HCT116 (cell line): Measurements from ENCODE around the gene TRIM61. TPM values are rescaled to one million over a fixed set of nuclear protein-coding genes. Genes with fewer than 3 reads are reported as not detected.

Experiments
- ATAC-seq: fragments of 200-7000 bp; cut with Tn5 transposase; 2 replicates; pipeline ENCODE4 v1.9.1; 2020; ENCODE audit warnings: mild to moderate bottlenecking, moderate library complexity
- BruUV-seq: library from RNA; stranded (reverse); fragments of 400-500 nt; replicated peaks from 2 replicates; lab custom pipeline; 2021; lab: Mats Ljungman, UMichigan
- CTCF ChIA-PET: fragments of 300-600 bp; sonication (Branson Sonifier 250); formaldehyde crosslinking; loops from one replicate; lab custom pipeline; 2021; ENCODE audit warnings: antibody characterized with exemption; lab: Charles Lee
- POLR2A ChIA-PET: fragments of 300-600, 350-600 bp; sonication (Branson Sonifier 250); formaldehyde crosslinking; loops from one replicate; lab custom pipeline; 2021; ENCODE audit warnings: antibody characterized with exemption; lab: Charles Lee
- RAD21 ChIA-PET, 2 experiments: fragments of 300-600 bp; sonication (Branson Sonifier 250); formaldehyde crosslinking; loops; one replicate each; lab custom pipeline; 2023; ENCODE audit warnings: low total read pairs in 2 of 2; ENCODE audit not compliant: uncharacterized antibody in 2 of 2, unreplicated experiment in 2 of 2, low non-redundant PET in 1 of 2; lab: Charles Lee
- DNase-seq: peaks from one replicate; pipeline ENCODE4 v3.0.0-alpha.2; 2010; ENCODE audit warnings: low read depth, low spot score
- H2AFZ ChIP-seq: fragments of 200-600 bp; shearing (Covaris generic), sonication (generic); 2 replicates; pipeline ENCODE4 v1.6.1; 2017; ENCODE audit warnings: low read depth, mixed run types, mixed read lengths, antibody characterized with exemption, low read length; ENCODE audit not compliant: poor library complexity, severe bottlenecking
- H3K27ac ChIP-seq: 2 replicates; pipeline ENCODE4 v1.5.1; 2012; ENCODE audit warnings: low read depth, low read length
- H3K27me3 ChIP-seq: fragments of 200-600 bp; sonication (generic); 2 replicates; pipeline ENCODE4 v1.6.1; 2016; ENCODE audit warnings: mixed run types, low read length, mixed read lengths; ENCODE audit not compliant: insufficient read depth
- H3K36me3 ChIP-seq, 2 experiments: fragments of 200-500 bp in 1 of 2; fragments of 200-600 bp in 1 of 2; sonication (Bioruptor generic) in 1 of 2; sonication (generic) in 1 of 2; 2 replicates each; pipeline versions ENCODE4 v1.5.1 to v1.6.1; 2014 to 2016; ENCODE audit warnings: low read length in 2 of 2, inconsistent platforms in 1 of 2, mixed read lengths in 1 of 2, mixed run types in 1 of 2; ENCODE audit not compliant: insufficient read depth in 2 of 2, control insufficient read depth in 1 of 2
- H3K4me1 ChIP-seq, 2 experiments: fragments of 200-600 bp in 1 of 2; sonication (generic) in 1 of 2; 2 replicates each; pipeline versions ENCODE4 v1.5.1 to v1.6.1; 2012 to 2017; ENCODE audit warnings: low read length in 2 of 2, inconsistent platforms in 1 of 2, mild to moderate bottlenecking in 1 of 2, mixed read lengths in 1 of 2, mixed run types in 1 of 2, moderate library complexity in 1 of 2; ENCODE audit not compliant: insufficient read depth in 2 of 2, control insufficient read depth in 1 of 2
- H3K4me2 ChIP-seq: fragments of 200-600 bp; sonication (generic); 2 replicates; pipeline ENCODE4 v1.6.1; 2017; ENCODE audit warnings: mixed run types, low read length, mixed read lengths
- H3K4me3 ChIP-seq, 2 experiments: fragments of 200-600 bp in 1 of 2; sonication (generic) in 1 of 2; replicated peaks in 1 of 2; 2 replicates each; pipeline ENCODE4 v1.5.1; 2011 to 2016; ENCODE audit warnings: low read length in 2 of 2, control low read depth in 1 of 2, low read depth in 1 of 2, mild to moderate bottlenecking in 1 of 2, mixed read lengths in 1 of 2, mixed run types in 1 of 2
- H3K79me2 ChIP-seq: fragments of 200-600 bp; sonication (generic); 2 replicates; pipeline ENCODE4 v1.6.1; 2017; ENCODE audit warnings: mild to moderate bottlenecking, mixed run types, low read length, moderate library complexity, mixed read lengths; ENCODE audit not compliant: insufficient read depth
- H3K9ac ChIP-seq: fragments of 200-600 bp; sonication (generic); 2 replicates; pipeline ENCODE4 v1.6.1; 2016; ENCODE audit warnings: low read length, mixed read lengths
- H3K9me2 ChIP-seq: fragments of 200-600 bp; sonication (generic), shearing (Covaris generic); 2 replicates; pipeline ENCODE4 v1.6.1; 2017; ENCODE audit warnings: mixed run types, mild to moderate bottlenecking, moderate library complexity; ENCODE audit not compliant: insufficient read depth
- H3K9me3 ChIP-seq, 2 experiments: fragments of 200-500 bp in 1 of 2; fragments of 200-600 bp in 1 of 2; sonication (Bioruptor generic) in 1 of 2; sonication (generic) in 1 of 2; 2 replicates each; pipeline ENCODE4 v1.6.1; 2014 to 2017; ENCODE audit warnings: low read length in 2 of 2, mixed read lengths in 2 of 2, inconsistent platforms in 1 of 2, low read depth in 1 of 2, mild to moderate bottlenecking in 1 of 2, mixed run types in 1 of 2, moderate library complexity in 1 of 2; ENCODE audit not compliant: control insufficient read depth in 1 of 2, insufficient read depth in 1 of 2
- H4K20me1 ChIP-seq: fragments of 200-600 bp; sonication (generic), shearing (Covaris generic); 2 replicates; pipeline ENCODE4 v1.6.1; 2017; ENCODE audit warnings: mixed run types, mild to moderate bottlenecking, moderate library complexity; ENCODE audit not compliant: insufficient read depth
- ATF3 ChIP-seq: IDR thresholded peaks from 2 replicates; pipeline ENCODE4 v1.6.1; 2012
- CBX3 ChIP-seq: IDR thresholded peaks from 2 replicates; pipeline ENCODE4 v1.6.1; 2012; ENCODE audit warnings: low read depth
- CTCF ChIP-seq, 3 experiments: fragments of 200-600 bp in 1 of 3; sonication (generic) in 1 of 3; IDR thresholded peaks in 2 of 3; conservative IDR thresholded peaks in 1 of 3; 2 replicates each; pipeline ENCODE4 v1.5.1; 2012 to 2017; ENCODE audit warnings: low read depth in 2 of 3, low read length in 2 of 3, antibody characterized with exemption in 1 of 3, borderline replicate concordance in 1 of 3, control low read depth in 1 of 3, mild to moderate bottlenecking in 1 of 3, mixed read lengths in 1 of 3, mixed run types in 1 of 3, moderate library complexity in 1 of 3; ENCODE audit not compliant: insufficient read depth in 1 of 3
- ELF1 ChIP-seq: IDR thresholded peaks from 2 replicates; pipeline ENCODE4 v1.6.1; 2012; ENCODE audit warnings: low read depth, borderline replicate concordance
- FOSL1 ChIP-seq: IDR thresholded peaks from 2 replicates; pipeline ENCODE4 v1.6.1; 2012; ENCODE audit warnings: low read depth
- MAX ChIP-seq: IDR thresholded peaks from 2 replicates; pipeline ENCODE4 v1.6.1; 2012
- POLR2AphosphoS5 ChIP-seq: IDR thresholded peaks from 2 replicates; pipeline ENCODE4 v1.6.1; 2011; ENCODE audit warnings: mild to moderate bottlenecking, low read depth, low read length, moderate library complexity
- RAD21 ChIP-seq: IDR thresholded peaks from 2 replicates; pipeline ENCODE4 v1.6.1; 2012; ENCODE audit warnings: low read depth, mild to moderate bottlenecking
- REST ChIP-seq: IDR thresholded peaks from 2 replicates; pipeline ENCODE4 v1.6.1; 2012; ENCODE audit warnings: low read depth
- SP1 ChIP-seq: IDR thresholded peaks from 2 replicates; pipeline ENCODE4 v1.6.1; 2012; ENCODE audit warnings: low read depth
- TCF7L2 ChIP-seq: IDR thresholded peaks from 2 replicates; pipeline ENCODE4 v1.7.0; 2011; ENCODE audit warnings: borderline replicate concordance, inconsistent platforms; ENCODE audit not compliant: insufficient read depth, insufficient read length; ENCODE audit errors: extremely low read depth
- ZBTB33 ChIP-seq: IDR thresholded peaks from 2 replicates; pipeline ENCODE4 v1.6.1; 2011; ENCODE audit warnings: mild to moderate bottlenecking, low read length, moderate library complexity; ENCODE audit not compliant: insufficient replicate concordance; ENCODE audit errors: extremely low read depth
- ZFX ChIP-seq: fragments of 450-650 bp; IDR thresholded peaks from 2 replicates; pipeline ENCODE4 v1.6.1; 2017
- ZNF274 ChIP-seq: fragments of 200-500 bp; sonication (Bioruptor generic); IDR thresholded peaks from 2 replicates; pipeline ENCODE4 v1.6.1; 2014; ENCODE audit warnings: mild to moderate bottlenecking, low read depth, low read length, inconsistent platforms
- intact Hi-C: fragments of 100-400 bp; cut with micrococcal nuclease; formaldehyde crosslinking; loops from 2 replicates; pipeline ENCODE4 v1.10.0; 2022
- total RNA-seq: library from RNA; stranded (reverse); gene quantifications from one replicate; pipeline ENCODE4 v1.2.1, GENCODE V29; 2021; ENCODE audit not compliant: unreplicated experiment

TRIM61 gene
- total RNA-seq, 1 experiment from 2014 or later = 0.15 TPM

GRCh38 chr4:165009493-165010227 is 32.2 kb upstream of the TRIM61 start:
- Histone ChIP-seq H3K4me1 (no peaks in the 10 kb centered on the region), H3K4me3 (no peak overlapping the region), H3K36me3 (no peaks in the 10 kb centered on the region), H3K9me2 (no peaks in the 10 kb centered on the region), H4K20me1 (no peaks in the 10 kb centered on the region), H3K9ac (no peak overlapping the region), H3K4me2 (no peak overlapping the region), H3K9me3 (no peaks in the 10 kb centered on the region), H3K27ac (no peak overlapping the region), H2AFZ (no peak overlapping the region), H3K79me2 (no peaks in the 10 kb centered on the region), H3K27me3 (no peaks in the 10 kb centered on the region)
- ATAC-seq (no peak), DNase-seq (no peak)
- no TSS peak for BruUV-seq
- POLR2A ChIA-PET = no interaction called here
- RAD21 ChIA-PET = no interaction called here
- TF ChIP-seq ATF3 = no peak
- TF ChIP-seq CBX3 = no peak
- TF ChIP-seq ZFX = no peak
- no peak for TF ChIP-seq ELF1
- no peak for TF ChIP-seq ZNF274
- no peak for TF ChIP-seq POLR2AphosphoS5
- no peak for TF ChIP-seq REST
- TF ChIP-seq CTCF (IDR thresholded peaks at IDR 0.05 in 2 of 3, conservative IDR thresholded peaks at IDR 0.05 in 1 of 3; ENCODE audit: borderline replicate concordance in 1 of 3, insufficient read depth in 1 of 3, low read depth in 2 of 3, low read length in 2 of 3) = no peak
- no peak for TF ChIP-seq MAX
- no peak for TF ChIP-seq TCF7L2
- TF ChIP-seq SP1 = no peak
- no peak for TF ChIP-seq FOSL1
- TF ChIP-seq ZBTB33 = no peak
- TF ChIP-seq RAD21 = no peak
- CTCF ChIA-PET = no interaction called here
- intact Hi-C loops = no loop called here
